Amniotic epithelial cell (primary cell): ENCODE results near the gene FRY.
"Not testable (repeated sequence)": the region's sequence is repeated elsewhere in the genome, so short reads cannot be mapped to it uniquely, and the experiment has no call there.

Experiments
- DNase-seq: peaks from one replicate; pipeline ENCODE4 v3.0.0-alpha.2; 2010; ENCODE audit warnings: low read depth

FRY gene

GRCh38 chr13:32031025-32031814 is at the start of gene FRY:
Gene FRY (plus strand): TSS chr13:32031774. CDS start chr13:32031796, 22 bp downstream.
- peak; percentile 61 for DNase-seq

GRCh38 chr13:31982124-31982523 is 49.5 kb upstream of the FRY start:
- DNase-seq: no peak

GRCh38 chr13:31982540-31982939 is 49.0 kb upstream of the FRY start:
- peak; percentile 98 for DNase-seq

- not testable (repeated sequence) for DNase-seq
Measured at GRCh38 chr13:31983696-31984095, 47.9 kb upstream of the FRY start.

GRCh38 chr13:31984388-31984787 is 47.2 kb upstream of the FRY start:
- DNase-seq: not testable (repeated sequence)

GRCh38 chr13:31986676-31987470 is 44.7 kb upstream of the FRY start:
- no peak for DNase-seq

GRCh38 chr13:31987535-31988170 is 43.9 kb upstream of the FRY start:
- peak; percentile 33 for DNase-seq

GRCh38 chr13:31994367-31994766 is 37.2 kb upstream of the FRY start:
- not testable (repeated sequence) for DNase-seq

- DNase-seq: no peak
Measured at GRCh38 chr13:31996601-31997000, 35.0 kb upstream of the FRY start.

- no peak for DNase-seq
Measured at GRCh38 chr13:31997641-31998040, 33.9 kb upstream of the FRY start.

- peak; percentile 58 for DNase-seq
Measured at GRCh38 chr13:31998131-31998530, 33.4 kb upstream of the FRY start.

GRCh38 chr13:32000754-32001153 is 30.8 kb upstream of the FRY start:
- not testable (repeated sequence) for DNase-seq

- peak; percentile 64 for DNase-seq
Measured at GRCh38 chr13:32001154-32001768, 30.3 kb upstream of the FRY start.

- no peak for DNase-seq
Measured at GRCh38 chr13:32001769-32002168, 29.8 kb upstream of the FRY start.

- DNase-seq: no peak
Measured at GRCh38 chr13:32002873-32003272, 28.7 kb upstream of the FRY start.

GRCh38 chr13:32007494-32007893 is 24.1 kb upstream of the FRY start:
- peak; percentile 38 for DNase-seq

GRCh38 chr13:32008518-32009175 is 22.9 kb upstream of the FRY start:
- no peak for DNase-seq

GRCh38 chr13:32009362-32009761 is 22.2 kb upstream of the FRY start:
- DNase-seq: no peak

GRCh38 chr13:32010136-32010535 is 21.4 kb upstream of the FRY start:
- DNase-seq: no peak

- DNase-seq: no peak
Measured at GRCh38 chr13:32011971-32012370, 19.6 kb upstream of the FRY start.

- DNase-seq: no peak
Measured at GRCh38 chr13:32013181-32013580, 18.4 kb upstream of the FRY start.

GRCh38 chr13:32016119-32016518 is 15.5 kb upstream of the FRY start:
- DNase-seq: no peak
